GM12891 (cell line): ENCODE measurements around the gene POT1.

Experiments
- POLR2A ChIP-seq: IDR thresholded peaks from 2 replicates; pipeline ENCODE4 v1.6.1; 2011; ENCODE audit warnings: low read depth, low read length, control low read depth
- POLR2AphosphoS5 ChIP-seq: IDR thresholded peaks from 2 replicates; pipeline ENCODE4 v1.6.1; 2011; ENCODE audit warnings: low read depth, low read length, control low read depth
- SPI1 ChIP-seq: IDR thresholded peaks from 2 replicates; pipeline ENCODE4 v1.6.1; 2011; ENCODE audit warnings: low read depth, low read length, control low read depth
- TAF1 ChIP-seq: IDR thresholded peaks from 2 replicates; pipeline ENCODE4 v1.6.1; 2011; ENCODE audit warnings: low read depth, low read length, control low read depth

DNA sequence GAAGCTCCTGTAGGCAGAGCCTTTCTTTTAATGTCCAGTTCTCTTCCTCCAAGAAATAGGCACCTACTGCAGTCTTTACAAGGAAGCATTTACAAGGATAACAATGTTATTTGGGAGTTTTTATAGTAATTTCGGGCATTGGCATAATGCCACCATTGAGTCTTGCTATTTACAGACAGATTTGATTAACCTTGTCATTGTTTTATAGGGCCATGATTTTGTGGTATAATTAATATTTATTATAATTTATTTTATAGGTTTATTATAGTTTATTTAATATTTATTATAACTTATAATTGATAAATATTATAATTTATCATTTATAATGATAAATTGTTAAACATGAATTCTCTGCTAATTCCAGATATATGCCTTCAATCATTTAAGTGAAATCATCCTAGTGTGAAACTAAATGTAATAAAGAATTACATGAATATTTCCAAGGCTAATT is 573 bp upstream of the POT1 start:
- no peak for TF ChIP-seq POLR2A
- TF ChIP-seq POLR2AphosphoS5, result no peak
- TF ChIP-seq SPI1, result no peak
- no peak for TF ChIP-seq TAF1
